HepG2 (cell line): ENCODE data around the gene BMERB1. TPM values are rescaled to one million over a fixed set of nuclear protein-coding genes. Genes with fewer than 3 reads are reported as not detected.

Experiments used
- ATAC-seq: fragments of 200-7000 bp; cut with Tn5 transposase; 3 replicates; pipeline ENCODE4 v1.9.1; 2020; ENCODE audit warnings: mild to moderate bottlenecking, moderate library complexity
- BruUV-seq: library from RNA; stranded (reverse); fragments of 400-500 nt; replicated peaks from 2 replicates; lab custom pipeline; 2021; lab: Mats Ljungman, UMichigan
- CTCF ChIA-PET: fragments of 300-600 bp; formaldehyde crosslinking; extraction: SDS; loops from one replicate; lab custom pipeline; 2021; ENCODE audit warnings: low total read pairs, inconsistent platforms, low intra/inter-chr PET ratio; lab: Yijun Ruan, JAX
- POLR2A ChIA-PET: fragments of 350-600 bp; sonication (Branson Sonifier 250); formaldehyde crosslinking; loops from one replicate; lab custom pipeline; 2020; ENCODE audit warnings: antibody characterized with exemption, inconsistent platforms; lab: Yijun Ruan, JAX
- DNase-seq: peaks from one replicate; pipeline ENCODE4 v3.0.0-alpha.2; 2015; ENCODE audit warnings: low spot score
- FAIRE-seq: peaks from 3 replicates; lab custom pipeline; 2011; peaks lifted over from hg19 to GRCh38; lab: Jason Lieb, UNC
- H2AFZ ChIP-seq: one replicate; pipeline ENCODE4 v1.6.1; 2011; ENCODE audit warnings: low read length, inconsistent platforms
- H3K27ac ChIP-seq: fragments of 300-600 bp; 3 replicates; pipeline ENCODE4 v1.8.0; 2011; ENCODE audit warnings: mixed run types, mild to moderate bottlenecking, mixed read lengths, low read length, inconsistent platforms; ENCODE audit not compliant: insufficient read depth; ENCODE audit errors: extremely low read length
- H3K27me3 ChIP-seq, 2 experiments: fragments of 200-600 bp in 1 of 2; 2 replicates in 1 of 2; 3 replicates in 1 of 2; pipeline versions ENCODE4 v1.6.0 to v1.8.0; 2011; ENCODE audit warnings: low read length in 2 of 2, mild to moderate bottlenecking in 2 of 2, moderate library complexity in 2 of 2, inconsistent platforms in 1 of 2; ENCODE audit not compliant: insufficient read depth in 2 of 2, control insufficient read depth in 1 of 2
- H3K36me3 ChIP-seq, 2 experiments: fragments of 200-600 bp in 1 of 2; replicated peaks in 1 of 2; 2 replicates in 1 of 2; 3 replicates in 1 of 2; pipeline versions ENCODE4 v1.5.1 to v1.8.0; 2011; ENCODE audit warnings: low read length in 2 of 2, inconsistent platforms in 1 of 2; ENCODE audit not compliant: insufficient read depth in 2 of 2, control insufficient read depth in 1 of 2
- H3K4me1 ChIP-seq: 2 replicates; pipeline ENCODE4 v1.5.1; 2012; ENCODE audit warnings: low read length, inconsistent platforms; ENCODE audit not compliant: insufficient read depth
- H3K4me2 ChIP-seq: 2 replicates; pipeline ENCODE4 v1.6.0; 2011; ENCODE audit warnings: low read depth, low read length, inconsistent platforms
- H3K4me3 ChIP-seq, 3 experiments: fragments of 200-600 bp in 1 of 3; sonication (generic), shearing (Covaris generic) in 1 of 3; replicated peaks in 1 of 3; 2 replicates each; pipeline ENCODE4 v1.5.1; 2011 to 2016; ENCODE audit warnings: low read length in 3 of 3, inconsistent platforms in 2 of 3, low read depth in 2 of 3, mild to moderate bottlenecking in 2 of 3, control low read depth in 1 of 3, mixed read lengths in 1 of 3; ENCODE audit not compliant: insufficient read depth in 1 of 3
- H3K79me2 ChIP-seq: one replicate; pipeline ENCODE4 v1.6.1; 2011; ENCODE audit warnings: low read length, inconsistent platforms; ENCODE audit not compliant: insufficient read depth
- H3K9ac ChIP-seq: 2 replicates; pipeline ENCODE4 v1.6.0; 2011; ENCODE audit warnings: mild to moderate bottlenecking, low read depth, low read length, inconsistent platforms; ENCODE audit not compliant: insufficient read depth
- H3K9me3 ChIP-seq: 2 replicates; pipeline ENCODE4 v1.5.1; 2012; ENCODE audit warnings: mild to moderate bottlenecking, low read length
- H4K20me1 ChIP-seq: 2 replicates; pipeline ENCODE4 v1.6.0; 2011; ENCODE audit warnings: inconsistent platforms, mild to moderate bottlenecking, low read length, moderate library complexity; ENCODE audit not compliant: insufficient read depth
- FOXA3 ChIP-seq: IDR thresholded peaks from 2 replicates; pipeline ENCODE4 v1.6.1; 2016; ENCODE audit warnings: missing genetic modification reagents, missing compliant biosample characterization
- GLI4 ChIP-seq: sonication (generic); formaldehyde crosslinking; IDR thresholded peaks from 2 replicates; pipeline ENCODE4 v1.5.1; 2020; ENCODE audit warnings: missing genetic modification reagents, mild to moderate bottlenecking, moderate library complexity, borderline replicate concordance
- HOXA7 ChIP-seq: sonication (generic); formaldehyde crosslinking; IDR thresholded peaks from 2 replicates; pipeline ENCODE4 v1.8.1; 2022; ENCODE audit warnings: mild to moderate bottlenecking, missing genetic modification reagents, moderate library complexity
- JDP2 ChIP-seq: sonication (generic); formaldehyde crosslinking; IDR thresholded peaks from 2 replicates; pipeline ENCODE4 v1.8.1; 2022; ENCODE audit warnings: missing genetic modification reagents, borderline replicate concordance
- NFE2 ChIP-seq: sonication (generic); formaldehyde crosslinking; IDR thresholded peaks from 2 replicates; pipeline ENCODE4 v1.4.0; 2020; ENCODE audit warnings: missing genetic modification reagents
- NRL ChIP-seq: sonication (generic); formaldehyde crosslinking; IDR thresholded peaks from 2 replicates; pipeline ENCODE4 v1.5.0; 2020; ENCODE audit warnings: missing genetic modification reagents, mild to moderate bottlenecking, moderate library complexity, borderline replicate concordance
- POLR2AphosphoS2 ChIP-seq: IDR thresholded peaks from 2 replicates; pipeline ENCODE4 v1.6.1; 2011; ENCODE audit warnings: low read depth, low read length, improper control_type of control experiment
- POLR2AphosphoS5 ChIP-seq: IDR thresholded peaks from 2 replicates; pipeline ENCODE4 v1.6.1; 2012; ENCODE audit warnings: low read depth, low read length
- PPARG ChIP-seq: conservative IDR thresholded peaks from 2 replicates; pipeline ENCODE4 v1.6.1; 2016; ENCODE audit warnings: missing biosample characterization, missing genetic modification reagents
- SKI ChIP-seq: fragments of 450-650 bp; IDR thresholded peaks from one replicate; pipeline ENCODE4 v1.6.1; 2018; ENCODE audit warnings: mild to moderate bottlenecking; ENCODE audit not compliant: partially characterized antibody
- TP53 ChIP-seq: sonication (generic); formaldehyde crosslinking; conservative IDR thresholded peaks from 2 replicates; pipeline ENCODE4 v1.4.0; 2020; ENCODE audit warnings: missing genetic modification reagents
- ZFP1 ChIP-seq: IDR thresholded peaks from 2 replicates; pipeline ENCODE4 v1.6.1; 2016
- ZNF251 ChIP-seq: sonication (generic); formaldehyde crosslinking; IDR thresholded peaks from 2 replicates; pipeline ENCODE4 v1.9.0; 2021; ENCODE audit warnings: mild to moderate bottlenecking, missing genetic modification reagents
- ZNF546 ChIP-seq: sonication (generic); formaldehyde crosslinking; conservative IDR thresholded peaks from 2 replicates; pipeline ENCODE4 v1.8.1; 2023; ENCODE audit warnings: mild to moderate bottlenecking, missing genetic modification reagents
- ZNF567 ChIP-seq: sonication (generic); formaldehyde crosslinking; IDR thresholded peaks from 2 replicates; pipeline ENCODE4 v1.8.1; 2023; ENCODE audit warnings: mild to moderate bottlenecking, missing genetic modification reagents, borderline replicate concordance
- ZZZ3 ChIP-seq: sonication (generic); formaldehyde crosslinking; IDR thresholded peaks from 2 replicates; pipeline ENCODE4 v1.4.0; 2020; ENCODE audit warnings: missing genetic modification reagents, mild to moderate bottlenecking, borderline replicate concordance
- WGBS: methylation state at CpG from one replicate; pipeline ENCODE4 v1.1.6; 2017; ENCODE audit warnings: low lambda C conversion rate; 5-methylcytosine and 5-hydroxymethylcytosine counted together
- in situ Hi-C: cut with HindIII; loops from 2 replicates; pipeline ENCODE4 v1.10.0; 2017; ENCODE audit warnings: low pct_unique_long_range_greater_than_20kb; ENCODE audit not compliant: extremely low pct_ligation_motif_present
- intact Hi-C: fragments of 100-400 bp; cut with micrococcal nuclease; formaldehyde crosslinking; loops from one replicate; pipeline ENCODE4 v1.10.0; 2022; ENCODE audit not compliant: unreplicated experiment
- polyA plus RNA-seq, 8 experiments: library from polyadenylated mRNA; depleted of rRNA in 3 of 8; stranded (reverse) in 7 of 8; unstranded in 1 of 8; fragments of >200 nt; fragmentation: Illumina TruSeq in 4 of 8; extraction: Trizol in 4 of 8; gene quantifications; 2 replicates each; pipeline versions ENCODE4 v1.2.1 to v1.2.3, GENCODE V29; 2011 to 2016; ENCODE audit warnings: low read depth in 4 of 8, missing spikeins in 1 of 8, mixed read lengths in 1 of 8; ENCODE audit not compliant: insufficient read depth in 1 of 8
- total RNA-seq, 5 experiments: library from RNA; depleted of rRNA; stranded (reverse); fragments of >200 nt; fragmentation: Illumina TruSeq; extraction: Trizol; gene quantifications; 2 replicates each; pipeline ENCODE4 v1.2.3, GENCODE V29; 2016; ENCODE audit warnings: low read depth in 1 of 5
- TF ChIP-seq, protein P1 (sequence below): fragments of 450-650 bp; IDR thresholded peaks from 2 replicates; pipeline ENCODE4 v1.6.1; 2016
- TF ChIP-seq, protein P2 (sequence below): sonication (generic); formaldehyde crosslinking; IDR thresholded peaks from 2 replicates; pipeline ENCODE4 v1.4.0; 2020; ENCODE audit warnings: mild to moderate bottlenecking, low read depth, missing genetic modification reagents
- TF ChIP-seq, protein P3 (sequence below): sonication (generic); formaldehyde crosslinking; IDR thresholded peaks from 2 replicates; pipeline ENCODE4 v1.5.1; 2020; ENCODE audit warnings: missing genetic modification reagents, mild to moderate bottlenecking, borderline replicate concordance
- TF ChIP-seq, protein P4 (sequence below): sonication (generic); formaldehyde crosslinking; conservative IDR thresholded peaks from 2 replicates; pipeline ENCODE4 v1.8.0; 2022; ENCODE audit warnings: missing genetic modification reagents

Gene BMERB1
- total and polyA plus RNA-seq, 2 of the 13 experiments (the other 11 are each of a cell fraction or from before 2014, with no cell fraction given): 1.4 TPM

DNA sequence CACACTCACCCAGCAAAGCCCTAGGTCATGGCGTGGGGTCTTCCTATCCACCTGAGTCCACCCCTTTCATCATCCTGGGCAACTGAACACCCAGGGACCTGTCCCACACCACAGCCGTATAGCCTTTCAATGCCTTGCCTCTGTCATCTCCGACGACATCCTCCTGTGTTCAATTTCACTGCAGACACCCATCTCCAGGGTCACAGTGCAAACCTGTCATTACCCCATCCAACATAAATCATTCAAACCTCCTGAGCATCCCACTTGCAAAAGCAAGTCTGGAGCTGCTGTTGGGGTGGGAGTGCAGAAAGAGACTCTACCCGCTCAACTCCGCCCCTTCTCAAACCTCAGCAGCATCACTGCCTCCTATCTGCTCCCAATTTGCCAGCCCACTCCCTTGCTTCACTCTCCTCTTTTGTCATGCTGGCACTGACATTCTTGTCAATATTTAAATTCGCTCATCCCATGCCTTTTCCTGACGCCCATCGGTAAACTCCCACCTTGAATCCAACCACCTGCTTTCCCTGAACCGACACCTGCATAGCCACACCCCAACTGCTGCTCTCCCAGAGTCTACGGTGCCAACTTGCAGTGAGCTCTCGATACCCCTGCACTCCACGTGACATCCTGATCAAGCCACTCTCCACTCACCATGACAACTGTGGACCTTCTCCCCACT is 171.6 kb downstream of the BMERB1 start:
- in situ Hi-C loops: no loop called here
- POLR2A ChIA-PET: interaction anchor here (0.7 to 6.0 kb wide), 4 partner anchors 15 to 37 kb away, joined by 3 to 89 read pairs (median 52); partner anchors contain the start of gene MARF1
- DNase-seq (no peak), ATAC-seq (no peak), FAIRE-seq (no peak)
- Histone ChIP-seq H3K4me1 (peaks cover 47% of the 10 kb centered on the region), H3K9me3 (no peaks in the 10 kb centered on the region), H3K4me3 (no peak overlapping the region), H3K4me2 (no peak overlapping the region), H2AFZ (no peak overlapping the region), H4K20me1 (no peaks in the 10 kb centered on the region), H3K36me3 (peaks cover 35 to 56% of the 10 kb centered on the region in 2 experiments), H3K27ac (no peak overlapping the region), H3K9ac (no peak overlapping the region), H3K27me3 (no peaks in the 10 kb centered on the region), H3K79me2 (no peaks in the 10 kb centered on the region)
- intact Hi-C loops: no loop called here
- CTCF ChIA-PET: no interaction called here
- BruUV-seq: no TSS peak
- WGBS: 96% methylated on average over 13 of the region's 13 CpGs
- no peak for TF ChIP-seq POLR2AphosphoS5
- TF ChIP-seq, protein P1, sequence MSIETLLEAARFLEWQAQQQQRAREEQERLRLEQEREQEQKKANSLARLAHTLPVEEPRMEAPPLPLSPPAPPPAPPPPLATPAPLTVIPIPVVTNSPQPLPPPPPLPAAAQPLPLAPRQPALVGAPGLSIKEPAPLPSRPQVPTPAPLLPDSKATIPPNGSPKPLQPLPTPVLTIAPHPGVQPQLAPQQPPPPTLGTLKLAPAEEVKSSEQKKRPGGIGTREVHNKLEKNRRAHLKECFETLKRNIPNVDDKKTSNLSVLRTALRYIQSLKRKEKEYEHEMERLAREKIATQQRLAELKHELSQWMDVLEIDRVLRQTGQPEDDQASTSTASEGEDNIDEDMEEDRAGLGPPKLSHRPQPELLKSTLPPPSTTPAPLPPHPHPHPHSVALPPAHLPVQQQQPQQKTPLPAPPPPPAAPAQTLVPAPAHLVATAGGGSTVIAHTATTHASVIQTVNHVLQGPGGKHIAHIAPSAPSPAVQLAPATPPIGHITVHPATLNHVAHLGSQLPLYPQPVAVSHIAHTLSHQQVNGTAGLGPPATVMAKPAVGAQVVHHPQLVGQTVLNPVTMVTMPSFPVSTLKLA: peak; percentile 66; the same call in 1 of the 2 replicates
- no peak for TF ChIP-seq ZNF567 (CRISPR knock-in tag)
- TF ChIP-seq SKI: no peak
- TF ChIP-seq ZNF251: no peak
- TF ChIP-seq, protein P2, sequence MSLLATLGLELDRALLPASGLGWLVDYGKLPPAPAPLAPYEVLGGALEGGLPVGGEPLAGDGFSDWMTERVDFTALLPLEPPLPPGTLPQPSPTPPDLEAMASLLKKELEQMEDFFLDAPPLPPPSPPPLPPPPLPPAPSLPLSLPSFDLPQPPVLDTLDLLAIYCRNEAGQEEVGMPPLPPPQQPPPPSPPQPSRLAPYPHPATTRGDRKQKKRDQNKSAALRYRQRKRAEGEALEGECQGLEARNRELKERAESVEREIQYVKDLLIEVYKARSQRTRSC (CRISPR knock-in tag): no peak
- no peak for TF ChIP-seq TP53 (CRISPR knock-in tag)
- no peak for TF ChIP-seq JDP2 (CRISPR knock-in tag)
- TF ChIP-seq NRL: 0 out of 2 replicates have a peak, but pooled peaks have one; percentile 16
- TF ChIP-seq PPARG (CRISPR knock-in tag): no peak
- no peak for TF ChIP-seq FOXA3 (CRISPR knock-in tag)
- TF ChIP-seq POLR2AphosphoS2: no peak
- TF ChIP-seq ZFP1: no peak
- TF ChIP-seq ZNF546 (CRISPR knock-in tag): no peak
- TF ChIP-seq NFE2 (CRISPR knock-in tag): no peak
- TF ChIP-seq, protein P3, sequence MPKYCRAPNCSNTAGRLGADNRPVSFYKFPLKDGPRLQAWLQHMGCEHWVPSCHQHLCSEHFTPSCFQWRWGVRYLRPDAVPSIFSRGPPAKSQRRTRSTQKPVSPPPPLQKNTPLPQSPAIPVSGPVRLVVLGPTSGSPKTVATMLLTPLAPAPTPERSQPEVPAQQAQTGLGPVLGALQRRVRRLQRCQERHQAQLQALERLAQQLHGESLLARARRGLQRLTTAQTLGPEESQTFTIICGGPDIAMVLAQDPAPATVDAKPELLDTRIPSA: no peak
- TF ChIP-seq, protein P4, sequence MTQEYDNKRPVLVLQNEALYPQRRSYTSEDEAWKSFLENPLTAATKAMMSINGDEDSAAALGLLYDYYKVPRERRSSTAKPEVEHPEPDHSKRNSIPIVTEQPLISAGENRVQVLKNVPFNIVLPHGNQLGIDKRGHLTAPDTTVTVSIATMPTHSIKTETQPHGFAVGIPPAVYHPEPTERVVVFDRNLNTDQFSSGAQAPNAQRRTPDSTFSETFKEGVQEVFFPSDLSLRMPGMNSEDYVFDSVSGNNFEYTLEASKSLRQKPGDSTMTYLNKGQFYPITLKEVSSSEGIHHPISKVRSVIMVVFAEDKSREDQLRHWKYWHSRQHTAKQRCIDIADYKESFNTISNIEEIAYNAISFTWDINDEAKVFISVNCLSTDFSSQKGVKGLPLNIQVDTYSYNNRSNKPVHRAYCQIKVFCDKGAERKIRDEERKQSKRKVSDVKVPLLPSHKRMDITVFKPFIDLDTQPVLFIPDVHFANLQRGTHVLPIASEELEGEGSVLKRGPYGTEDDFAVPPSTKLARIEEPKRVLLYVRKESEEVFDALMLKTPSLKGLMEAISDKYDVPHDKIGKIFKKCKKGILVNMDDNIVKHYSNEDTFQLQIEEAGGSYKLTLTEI (CRISPR knock-in tag): no peak
- TF ChIP-seq GLI4 (CRISPR knock-in tag): no peak
- TF ChIP-seq HOXA7: no peak
- TF ChIP-seq ZZZ3 (CRISPR knock-in tag): no peak
